Peyer's patch (tissue), 4 donors: Measurements from ENCODE around the gene DOCK3.

ENCODE experiments used
- POLR2A ChIP-seq, 2 donors: fragments of 450-650 bp; IDR thresholded peaks; one replicate each; pipeline ENCODE4 v1.5.1; 2017; ENCODE audit warnings: antibody characterized with exemption in 2 of 2, mild to moderate bottlenecking in 2 of 2, moderate library complexity in 2 of 2
- TF ChIP-seq, protein P1 (sequence below), 6 experiments: fragments of 450-650 bp in 4 of 6; fragments of 200-600 bp in 2 of 6; sonication (generic) in 1 of 6; IDR thresholded peaks; one replicate each; pipeline ENCODE4 v1.5.1; 2017 to 2019; ENCODE audit warnings: antibody characterized with exemption in 6 of 6, mild to moderate bottlenecking in 3 of 6, moderate library complexity in 1 of 6

DNA sequence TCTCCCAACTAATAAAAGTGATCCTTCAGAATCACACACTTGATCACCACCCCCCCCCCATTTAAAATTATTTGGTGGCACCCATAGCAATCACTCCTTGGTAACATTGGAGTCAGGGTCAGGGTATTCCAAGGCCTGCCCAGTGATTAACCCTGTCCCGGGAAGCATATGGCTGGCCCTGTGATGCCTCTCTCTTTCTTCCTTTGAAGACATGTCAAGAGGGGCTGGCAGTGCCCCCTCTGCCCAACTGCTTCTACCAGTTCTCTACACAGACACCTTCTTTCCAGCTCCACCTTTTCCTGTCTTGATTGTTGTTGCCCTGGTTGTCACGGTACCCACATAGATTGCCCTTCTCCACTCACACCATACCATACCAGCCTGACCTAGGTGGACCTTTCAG is 679.4 kb downstream of the DOCK3 start:
- TF ChIP-seq, protein P1, sequence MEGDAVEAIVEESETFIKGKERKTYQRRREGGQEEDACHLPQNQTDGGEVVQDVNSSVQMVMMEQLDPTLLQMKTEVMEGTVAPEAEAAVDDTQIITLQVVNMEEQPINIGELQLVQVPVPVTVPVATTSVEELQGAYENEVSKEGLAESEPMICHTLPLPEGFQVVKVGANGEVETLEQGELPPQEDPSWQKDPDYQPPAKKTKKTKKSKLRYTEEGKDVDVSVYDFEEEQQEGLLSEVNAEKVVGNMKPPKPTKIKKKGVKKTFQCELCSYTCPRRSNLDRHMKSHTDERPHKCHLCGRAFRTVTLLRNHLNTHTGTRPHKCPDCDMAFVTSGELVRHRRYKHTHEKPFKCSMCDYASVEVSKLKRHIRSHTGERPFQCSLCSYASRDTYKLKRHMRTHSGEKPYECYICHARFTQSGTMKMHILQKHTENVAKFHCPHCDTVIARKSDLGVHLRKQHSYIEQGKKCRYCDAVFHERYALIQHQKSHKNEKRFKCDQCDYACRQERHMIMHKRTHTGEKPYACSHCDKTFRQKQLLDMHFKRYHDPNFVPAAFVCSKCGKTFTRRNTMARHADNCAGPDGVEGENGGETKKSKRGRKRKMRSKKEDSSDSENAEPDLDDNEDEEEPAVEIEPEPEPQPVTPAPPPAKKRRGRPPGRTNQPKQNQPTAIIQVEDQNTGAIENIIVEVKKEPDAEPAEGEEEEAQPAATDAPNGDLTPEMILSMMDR (IDR thresholded peaks at IDR 0.05) = no peak
- TF ChIP-seq POLR2A (IDR thresholded peaks at IDR 0.05) = no peak
